Panc1 (cell line): ENCODE results near the gene TULP3.

Source experiments
- POLR2AphosphoS5 ChIP-seq: IDR thresholded peaks from 2 replicates; pipeline ENCODE4 v1.6.1; 2012; ENCODE audit warnings: mild to moderate bottlenecking, low read depth, low read length, moderate library complexity
- TF ChIP-seq, protein P1 (sequence below): fragments of 450-650 bp; IDR thresholded peaks from 2 replicates; pipeline ENCODE4 v1.5.1; 2017; ENCODE audit warnings: mild to moderate bottlenecking
- TF ChIP-seq, protein P2 (sequence below), 2 experiments: IDR thresholded peaks; 2 replicates each; pipeline ENCODE4 v1.6.1; 2011 to 2012; ENCODE audit warnings: low read depth in 2 of 2, control low read depth in 1 of 2, low read length in 1 of 2, mild to moderate bottlenecking in 1 of 2, moderate library complexity in 1 of 2; ENCODE audit not compliant: insufficient read depth in 1 of 2

DNA sequence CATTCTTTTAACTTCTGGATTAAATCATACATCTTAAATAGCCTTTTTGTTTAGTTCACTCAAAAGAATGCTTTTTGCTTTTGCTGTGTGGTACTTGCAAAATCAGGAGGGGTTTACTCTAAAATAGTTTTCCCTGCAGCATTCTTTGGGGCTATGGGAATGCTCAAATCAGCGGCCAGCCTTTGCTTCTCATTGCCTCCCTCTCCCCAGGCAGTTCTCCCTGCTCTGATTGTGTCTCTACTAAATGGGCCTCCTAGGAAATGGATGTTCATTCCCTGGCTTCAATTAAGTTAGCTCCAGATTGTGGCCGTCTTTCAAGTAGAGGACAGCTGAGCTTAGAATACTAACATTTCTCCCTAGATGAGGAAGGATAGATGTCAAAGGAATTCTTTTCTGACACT lies 4.4 kb downstream of the TULP3 start:
- TF ChIP-seq, protein P1, sequence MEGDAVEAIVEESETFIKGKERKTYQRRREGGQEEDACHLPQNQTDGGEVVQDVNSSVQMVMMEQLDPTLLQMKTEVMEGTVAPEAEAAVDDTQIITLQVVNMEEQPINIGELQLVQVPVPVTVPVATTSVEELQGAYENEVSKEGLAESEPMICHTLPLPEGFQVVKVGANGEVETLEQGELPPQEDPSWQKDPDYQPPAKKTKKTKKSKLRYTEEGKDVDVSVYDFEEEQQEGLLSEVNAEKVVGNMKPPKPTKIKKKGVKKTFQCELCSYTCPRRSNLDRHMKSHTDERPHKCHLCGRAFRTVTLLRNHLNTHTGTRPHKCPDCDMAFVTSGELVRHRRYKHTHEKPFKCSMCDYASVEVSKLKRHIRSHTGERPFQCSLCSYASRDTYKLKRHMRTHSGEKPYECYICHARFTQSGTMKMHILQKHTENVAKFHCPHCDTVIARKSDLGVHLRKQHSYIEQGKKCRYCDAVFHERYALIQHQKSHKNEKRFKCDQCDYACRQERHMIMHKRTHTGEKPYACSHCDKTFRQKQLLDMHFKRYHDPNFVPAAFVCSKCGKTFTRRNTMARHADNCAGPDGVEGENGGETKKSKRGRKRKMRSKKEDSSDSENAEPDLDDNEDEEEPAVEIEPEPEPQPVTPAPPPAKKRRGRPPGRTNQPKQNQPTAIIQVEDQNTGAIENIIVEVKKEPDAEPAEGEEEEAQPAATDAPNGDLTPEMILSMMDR = no peak
- TF ChIP-seq, protein P2, sequence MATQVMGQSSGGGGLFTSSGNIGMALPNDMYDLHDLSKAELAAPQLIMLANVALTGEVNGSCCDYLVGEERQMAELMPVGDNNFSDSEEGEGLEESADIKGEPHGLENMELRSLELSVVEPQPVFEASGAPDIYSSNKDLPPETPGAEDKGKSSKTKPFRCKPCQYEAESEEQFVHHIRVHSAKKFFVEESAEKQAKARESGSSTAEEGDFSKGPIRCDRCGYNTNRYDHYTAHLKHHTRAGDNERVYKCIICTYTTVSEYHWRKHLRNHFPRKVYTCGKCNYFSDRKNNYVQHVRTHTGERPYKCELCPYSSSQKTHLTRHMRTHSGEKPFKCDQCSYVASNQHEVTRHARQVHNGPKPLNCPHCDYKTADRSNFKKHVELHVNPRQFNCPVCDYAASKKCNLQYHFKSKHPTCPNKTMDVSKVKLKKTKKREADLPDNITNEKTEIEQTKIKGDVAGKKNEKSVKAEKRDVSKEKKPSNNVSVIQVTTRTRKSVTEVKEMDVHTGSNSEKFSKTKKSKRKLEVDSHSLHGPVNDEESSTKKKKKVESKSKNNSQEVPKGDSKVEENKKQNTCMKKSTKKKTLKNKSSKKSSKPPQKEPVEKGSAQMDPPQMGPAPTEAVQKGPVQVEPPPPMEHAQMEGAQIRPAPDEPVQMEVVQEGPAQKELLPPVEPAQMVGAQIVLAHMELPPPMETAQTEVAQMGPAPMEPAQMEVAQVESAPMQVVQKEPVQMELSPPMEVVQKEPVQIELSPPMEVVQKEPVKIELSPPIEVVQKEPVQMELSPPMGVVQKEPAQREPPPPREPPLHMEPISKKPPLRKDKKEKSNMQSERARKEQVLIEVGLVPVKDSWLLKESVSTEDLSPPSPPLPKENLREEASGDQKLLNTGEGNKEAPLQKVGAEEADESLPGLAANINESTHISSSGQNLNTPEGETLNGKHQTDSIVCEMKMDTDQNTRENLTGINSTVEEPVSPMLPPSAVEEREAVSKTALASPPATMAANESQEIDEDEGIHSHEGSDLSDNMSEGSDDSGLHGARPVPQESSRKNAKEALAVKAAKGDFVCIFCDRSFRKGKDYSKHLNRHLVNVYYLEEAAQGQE (IDR thresholded peaks at IDR 0.05; ENCODE audit: insufficient read depth in 1 of 2, low read depth in 2 of 2, low read length in 1 of 2) = no peak
- no peak for TF ChIP-seq POLR2AphosphoS5
